Stimulated activated CD8-positive, alpha-beta memory T cell treated with anti-CD3 and anti-CD28 coated beads, Interleukin-7, amount 100 ng/mL, for 4 hours (primary cell): ENCODE data around the gene RPRD1B.

ENCODE experiments used
- DNase-seq, 2 donors: peaks; one replicate each; pipeline ENCODE4 v3.0.0-alpha.2; 2020; ENCODE audit warnings: low read depth in 2 of 2

The RPRD1B gene

DNA sequence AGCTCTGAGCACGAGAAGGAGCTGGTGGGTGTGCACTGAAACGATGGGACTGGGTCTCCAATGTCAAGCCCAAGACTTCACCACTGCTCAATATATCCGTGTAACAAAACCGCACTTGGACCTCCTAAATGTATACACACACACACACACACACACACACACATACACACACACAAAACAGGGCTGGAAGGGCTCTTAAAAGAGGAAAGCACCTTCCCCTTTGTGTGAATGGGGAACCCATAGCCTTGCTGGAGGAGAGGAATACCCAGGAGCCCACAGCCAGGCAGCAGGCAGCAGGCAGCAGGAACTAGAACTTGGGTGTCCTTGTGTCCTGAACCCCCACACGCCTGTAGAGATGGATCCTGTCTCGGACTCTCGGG is 101.7 kb downstream of the RPRD1B start:
- no peak for DNase-seq

DNA sequence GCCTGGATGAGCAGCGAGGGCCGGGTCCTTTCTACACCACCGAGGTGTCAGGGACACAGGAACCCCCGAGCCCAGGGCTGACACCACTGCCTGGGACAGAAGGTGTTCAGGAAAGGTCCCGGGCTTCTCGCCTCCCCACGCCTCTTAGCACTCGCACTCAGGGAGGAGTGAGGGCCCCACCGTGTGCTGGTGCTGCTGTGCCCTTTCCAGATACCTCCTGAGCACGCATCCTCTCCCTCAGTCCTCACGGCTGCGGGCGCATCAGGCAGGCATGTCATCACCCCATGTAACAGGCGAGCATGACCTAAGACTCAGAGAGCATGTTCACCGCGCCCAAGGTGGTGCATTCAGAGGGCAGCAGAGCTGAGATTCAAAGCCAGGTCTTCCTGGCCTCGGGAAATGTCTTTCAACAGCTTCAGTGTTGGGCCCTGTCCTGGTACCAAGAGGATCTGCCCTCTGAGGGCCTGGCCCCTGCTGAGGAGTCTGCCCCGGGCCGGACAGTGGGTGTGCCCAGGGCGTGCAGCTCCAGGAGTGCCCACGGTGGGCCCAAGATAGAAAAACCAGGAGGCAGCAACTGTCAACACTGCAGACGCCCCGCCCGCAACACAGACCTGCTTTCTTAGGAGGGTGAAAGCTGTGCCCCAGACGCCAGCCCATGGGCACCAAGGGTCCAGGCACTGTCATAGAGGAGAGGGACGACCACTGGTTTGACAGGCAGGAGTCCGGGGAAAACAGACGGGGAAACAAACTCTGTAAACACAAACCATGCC is 102.3 kb downstream of the RPRD1B start:
- no peak for DNase-seq

DNA sequence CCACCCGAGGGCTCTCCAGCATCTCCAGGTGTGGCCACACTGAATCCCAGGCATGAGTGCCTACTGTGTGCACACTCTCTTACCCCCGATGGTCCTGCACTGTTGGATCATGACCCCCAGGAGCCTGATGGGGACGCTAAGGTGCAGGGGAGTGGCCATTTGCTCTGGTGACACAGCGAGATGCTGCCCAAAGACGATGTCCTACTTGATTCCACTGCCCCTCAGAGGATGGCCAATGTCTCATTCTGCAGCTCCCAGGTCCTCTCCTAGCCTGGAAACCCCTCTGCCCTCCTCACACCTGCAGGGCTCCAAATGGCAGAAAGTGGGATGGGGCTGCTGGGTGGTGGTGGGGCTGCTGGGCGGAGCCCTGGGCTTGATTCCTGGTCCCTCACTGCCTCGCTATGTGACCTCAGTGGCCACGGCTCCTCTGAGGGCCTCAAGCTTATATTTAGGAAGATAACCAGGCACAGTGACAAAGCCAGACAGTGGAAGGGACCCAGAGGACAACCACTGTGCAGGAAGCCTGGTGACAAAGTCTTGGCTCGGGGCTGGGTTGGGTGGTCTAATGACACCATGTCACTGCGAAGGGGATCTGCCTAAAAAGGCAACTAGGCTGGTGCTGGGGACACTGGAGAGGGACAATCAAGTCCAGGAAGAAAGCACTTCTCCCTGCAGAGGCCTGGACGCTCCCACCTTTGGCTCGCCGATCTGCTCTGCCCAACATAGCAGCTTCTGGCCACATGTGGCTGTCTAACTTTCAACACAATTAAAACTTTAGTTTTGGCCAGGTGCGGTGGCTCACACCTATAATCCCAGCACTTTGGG is 103.1 kb downstream of the RPRD1B start:
- DNase-seq, result no peak

DNA sequence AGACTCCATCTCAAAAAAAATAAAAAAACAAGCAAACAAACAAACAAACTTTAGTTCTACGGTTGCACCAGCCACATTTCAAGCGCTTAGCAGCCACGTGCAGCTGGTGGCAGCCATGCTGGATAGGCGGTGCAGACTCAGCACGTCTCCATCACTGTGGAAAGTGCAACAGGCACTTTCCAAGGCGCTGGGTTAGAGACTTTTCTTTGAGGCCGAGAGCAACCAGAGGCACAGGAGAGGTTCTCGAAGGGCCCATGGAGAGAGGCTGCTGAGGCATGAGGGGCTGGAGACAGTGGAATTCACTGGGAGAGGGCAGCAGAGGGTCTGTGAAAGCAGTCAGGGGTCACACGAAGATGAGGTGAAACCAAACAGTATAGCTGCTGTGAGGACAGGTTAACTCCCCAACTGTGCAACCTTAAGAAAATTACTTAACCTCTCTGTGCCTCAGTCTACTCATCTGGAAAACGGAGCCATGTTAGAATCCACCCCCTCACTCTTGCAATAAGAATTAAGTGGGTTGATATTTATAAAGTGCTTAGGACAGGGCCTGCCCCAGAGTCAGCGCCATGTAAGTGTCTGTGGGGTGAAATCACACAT is 104.0 kb downstream of the RPRD1B start:
- no peak for DNase-seq

DNA sequence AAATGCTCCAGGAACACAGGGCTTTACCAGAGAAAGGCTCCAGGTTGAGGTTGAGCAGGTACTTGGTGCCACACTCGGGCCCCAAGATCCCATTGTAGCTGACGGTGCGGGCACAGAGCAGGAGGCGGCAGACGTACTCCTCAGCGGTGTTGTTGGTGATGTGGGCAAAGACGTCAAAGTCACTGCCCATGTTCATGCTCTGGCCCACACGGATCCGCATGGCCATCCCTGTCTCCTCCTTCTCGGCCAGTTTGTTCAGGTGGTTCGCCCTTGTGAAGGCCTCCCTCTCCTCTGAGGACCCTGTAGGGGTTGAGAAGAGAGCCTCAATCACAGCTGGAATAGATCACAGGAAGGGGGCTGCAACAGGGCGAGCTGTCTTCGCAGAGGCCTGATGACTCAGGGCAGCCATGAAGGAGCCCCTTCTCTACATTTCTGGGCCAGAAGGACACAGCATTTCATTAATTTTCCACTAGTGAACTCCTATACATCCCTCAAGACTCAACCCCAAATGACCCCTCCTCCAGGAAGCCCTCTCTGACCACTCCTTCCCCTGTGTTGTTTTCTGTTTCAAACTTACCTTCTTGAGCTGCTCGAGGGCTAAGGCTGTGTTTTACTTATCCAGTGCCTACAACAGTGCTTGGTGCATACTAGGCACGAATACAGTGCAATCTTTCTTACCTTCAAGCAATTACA is 104.7 kb downstream of the RPRD1B start:
- DNase-seq, result no peak

DNA sequence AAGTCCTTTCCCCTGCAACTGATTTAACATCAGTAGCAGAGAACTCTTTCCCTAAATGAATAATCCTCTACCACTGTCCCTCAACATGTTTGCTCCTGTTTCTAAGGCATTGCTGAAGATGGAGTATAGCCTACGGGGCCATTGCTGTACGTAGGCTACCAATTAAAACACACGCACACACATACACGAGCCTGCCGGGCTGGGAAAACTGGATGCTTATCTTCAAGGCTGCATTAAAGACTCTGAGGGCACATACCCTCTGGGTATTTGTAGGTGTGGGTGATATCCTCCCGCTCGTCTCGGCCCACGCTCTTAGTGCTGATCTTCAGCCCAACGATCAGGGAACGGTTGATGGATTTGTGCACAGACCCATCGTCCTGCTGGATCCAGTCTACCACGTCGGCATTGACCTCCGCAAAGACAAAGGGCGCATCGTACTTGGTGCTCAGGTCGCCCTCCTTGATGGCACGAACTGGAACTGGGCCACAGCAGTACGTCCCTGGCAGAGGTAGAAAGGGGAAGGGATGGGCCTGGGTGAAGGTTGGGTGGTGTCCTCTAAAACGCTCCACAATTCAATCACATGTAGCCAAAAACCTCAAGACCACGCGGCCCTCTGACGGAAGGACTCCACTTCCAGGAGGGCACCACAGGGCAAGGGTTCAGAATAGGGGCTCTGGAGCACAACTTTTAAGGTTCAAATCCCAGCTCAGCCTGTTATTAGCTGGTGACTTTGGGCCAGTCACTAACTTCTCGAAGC is 105.8 kb downstream of the RPRD1B start:
- DNase-seq, result no peak

DNA sequence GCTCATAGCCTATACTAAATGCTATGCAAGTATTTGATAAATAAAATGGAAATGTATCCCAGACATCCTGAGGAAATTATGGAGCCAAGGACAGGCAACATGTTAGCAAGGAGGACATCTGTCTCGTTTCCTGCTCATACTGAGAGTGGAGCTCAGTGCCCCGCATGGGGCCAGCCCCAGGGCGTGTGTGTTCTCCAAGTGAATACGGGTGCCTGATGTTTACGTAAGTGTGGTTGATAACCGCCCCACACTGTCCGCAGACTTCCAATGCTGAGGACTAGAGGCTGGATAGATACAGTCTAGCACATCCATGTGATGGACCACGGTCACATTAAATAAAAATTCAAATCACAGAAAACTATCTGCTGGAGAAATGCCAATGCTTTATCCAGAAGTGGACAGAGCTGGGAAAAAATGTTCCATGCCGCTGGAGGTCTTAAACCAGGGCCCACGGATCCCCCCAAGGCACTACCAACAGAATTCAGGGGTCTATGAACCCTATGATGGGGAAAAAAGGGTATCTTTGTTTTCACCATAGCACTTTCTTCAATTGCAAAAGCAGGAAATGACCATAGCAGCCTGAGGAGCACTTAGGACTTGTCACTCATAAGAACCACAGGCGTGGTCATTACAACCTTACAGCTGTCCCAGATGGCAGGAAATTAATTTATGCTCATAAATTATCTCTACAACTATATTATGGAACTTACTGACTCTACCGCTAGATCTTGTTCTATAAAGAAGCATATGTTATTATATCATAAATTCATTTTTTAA is 106.6 kb downstream of the RPRD1B start:
- DNase-seq, result no peak

DNA sequence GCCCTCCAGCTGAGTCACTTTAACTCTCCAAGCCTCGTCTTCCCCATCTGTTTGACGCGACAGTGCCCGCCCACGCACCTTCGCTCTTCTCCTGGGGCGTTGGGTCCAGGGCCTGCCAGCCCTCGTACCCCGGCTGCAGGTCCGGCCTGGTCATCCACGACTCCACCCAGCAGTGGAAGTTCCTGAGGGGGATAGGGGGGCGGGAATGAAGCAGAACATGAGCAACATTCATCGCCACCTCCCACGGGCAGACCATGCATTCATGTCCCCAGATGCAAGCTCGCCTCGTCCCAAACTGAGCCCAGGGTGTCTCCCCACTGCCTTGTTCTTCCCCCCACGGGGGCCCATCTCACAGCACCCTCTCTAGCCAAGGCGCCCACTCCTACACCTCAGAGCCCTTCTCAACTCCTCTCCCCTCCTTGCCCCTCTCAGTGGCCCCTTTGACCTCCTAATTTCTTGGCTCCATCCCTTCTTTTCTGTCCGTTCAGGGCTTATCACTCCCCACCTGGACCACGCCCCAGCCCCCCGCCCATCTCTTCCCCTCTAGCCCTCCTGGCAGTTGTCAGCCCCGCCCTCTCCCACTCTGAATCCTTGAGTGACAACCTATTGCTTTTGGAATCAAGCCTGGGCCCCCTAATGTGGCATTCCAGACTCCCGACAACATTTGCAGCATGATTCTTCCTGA is 107.8 kb downstream of the RPRD1B start:
- no peak for DNase-seq
